ENCODE data around the gene KEAP1.

DNA sequence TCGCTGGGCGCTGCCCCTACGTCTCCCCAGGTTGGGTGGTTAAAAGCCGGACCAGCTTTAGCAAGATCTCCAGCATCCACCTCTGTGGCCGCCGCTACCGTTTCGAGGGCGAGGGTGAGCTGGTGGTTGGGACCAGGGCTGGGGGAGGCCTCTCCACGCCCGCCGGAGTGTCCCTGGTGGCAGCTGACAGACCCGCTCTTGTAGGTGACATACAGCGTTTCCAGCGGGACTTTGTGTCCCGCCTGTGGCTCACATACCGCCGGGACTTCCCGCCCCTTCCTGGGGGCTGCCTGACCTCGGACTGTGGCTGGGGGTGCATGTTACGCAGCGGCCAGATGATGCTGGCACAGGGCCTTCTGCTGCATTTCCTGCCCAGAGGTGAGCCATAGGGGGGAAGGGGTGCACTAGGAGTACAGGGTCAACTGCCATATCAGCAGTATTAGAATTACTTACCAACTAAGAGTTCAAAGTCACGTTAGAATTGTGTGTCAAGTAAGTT lies 41.6 kb upstream of the KEAP1 start:
- no peak for TF ChIP-seq POLR2A (IDR thresholded peaks at IDR 0.05; ENCODE audit: extremely low read depth, insufficient read length)
- TF ChIP-seq, protein P1, sequence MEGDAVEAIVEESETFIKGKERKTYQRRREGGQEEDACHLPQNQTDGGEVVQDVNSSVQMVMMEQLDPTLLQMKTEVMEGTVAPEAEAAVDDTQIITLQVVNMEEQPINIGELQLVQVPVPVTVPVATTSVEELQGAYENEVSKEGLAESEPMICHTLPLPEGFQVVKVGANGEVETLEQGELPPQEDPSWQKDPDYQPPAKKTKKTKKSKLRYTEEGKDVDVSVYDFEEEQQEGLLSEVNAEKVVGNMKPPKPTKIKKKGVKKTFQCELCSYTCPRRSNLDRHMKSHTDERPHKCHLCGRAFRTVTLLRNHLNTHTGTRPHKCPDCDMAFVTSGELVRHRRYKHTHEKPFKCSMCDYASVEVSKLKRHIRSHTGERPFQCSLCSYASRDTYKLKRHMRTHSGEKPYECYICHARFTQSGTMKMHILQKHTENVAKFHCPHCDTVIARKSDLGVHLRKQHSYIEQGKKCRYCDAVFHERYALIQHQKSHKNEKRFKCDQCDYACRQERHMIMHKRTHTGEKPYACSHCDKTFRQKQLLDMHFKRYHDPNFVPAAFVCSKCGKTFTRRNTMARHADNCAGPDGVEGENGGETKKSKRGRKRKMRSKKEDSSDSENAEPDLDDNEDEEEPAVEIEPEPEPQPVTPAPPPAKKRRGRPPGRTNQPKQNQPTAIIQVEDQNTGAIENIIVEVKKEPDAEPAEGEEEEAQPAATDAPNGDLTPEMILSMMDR (IDR thresholded peaks at IDR 0.05; ENCODE audit: low read depth, low read length), result no peak

All from NB4 (cell line).